22Rv1 (cell line): ENCODE measurements around the gene MFSD6L.

Experiments used
- ZFX ChIP-seq: fragments of 450-650 bp; IDR thresholded peaks from 2 replicates; pipeline ENCODE4 v1.6.1; 2017; ENCODE audit warnings: antibody characterized with exemption, borderline replicate concordance
- TF ChIP-seq, protein P1 (sequence below): fragments of 450-650 bp; IDR thresholded peaks from 2 replicates; pipeline ENCODE4 v1.5.1; 2017; ENCODE audit warnings: mild to moderate bottlenecking

DNA sequence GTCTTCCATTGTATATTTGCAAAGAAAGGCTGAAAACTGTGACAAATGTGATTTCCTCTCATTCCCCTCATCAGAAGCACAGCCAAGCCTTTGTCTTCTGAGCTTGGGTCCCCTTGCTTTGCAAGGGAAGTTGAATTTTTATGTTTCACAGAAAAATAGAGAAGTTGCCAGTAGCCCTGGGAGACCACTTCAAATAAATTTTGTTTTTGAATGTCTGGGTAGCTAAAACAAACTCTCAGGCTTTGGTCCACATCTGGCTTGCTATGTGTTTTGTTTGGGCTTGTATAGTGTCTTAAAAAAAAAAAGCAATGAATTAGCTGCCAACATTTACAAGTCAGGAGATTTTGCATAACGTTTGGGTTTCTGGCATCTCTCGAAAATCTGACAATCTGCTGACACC is 44.2 kb upstream of the MFSD6L start:
- TF ChIP-seq, protein P1, sequence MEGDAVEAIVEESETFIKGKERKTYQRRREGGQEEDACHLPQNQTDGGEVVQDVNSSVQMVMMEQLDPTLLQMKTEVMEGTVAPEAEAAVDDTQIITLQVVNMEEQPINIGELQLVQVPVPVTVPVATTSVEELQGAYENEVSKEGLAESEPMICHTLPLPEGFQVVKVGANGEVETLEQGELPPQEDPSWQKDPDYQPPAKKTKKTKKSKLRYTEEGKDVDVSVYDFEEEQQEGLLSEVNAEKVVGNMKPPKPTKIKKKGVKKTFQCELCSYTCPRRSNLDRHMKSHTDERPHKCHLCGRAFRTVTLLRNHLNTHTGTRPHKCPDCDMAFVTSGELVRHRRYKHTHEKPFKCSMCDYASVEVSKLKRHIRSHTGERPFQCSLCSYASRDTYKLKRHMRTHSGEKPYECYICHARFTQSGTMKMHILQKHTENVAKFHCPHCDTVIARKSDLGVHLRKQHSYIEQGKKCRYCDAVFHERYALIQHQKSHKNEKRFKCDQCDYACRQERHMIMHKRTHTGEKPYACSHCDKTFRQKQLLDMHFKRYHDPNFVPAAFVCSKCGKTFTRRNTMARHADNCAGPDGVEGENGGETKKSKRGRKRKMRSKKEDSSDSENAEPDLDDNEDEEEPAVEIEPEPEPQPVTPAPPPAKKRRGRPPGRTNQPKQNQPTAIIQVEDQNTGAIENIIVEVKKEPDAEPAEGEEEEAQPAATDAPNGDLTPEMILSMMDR: no peak
- no peak for TF ChIP-seq ZFX
